Stomach smooth muscle (tissue), 2 donors: Measurements from ENCODE around the gene CTRL.

Experiments
- H3K27ac ChIP-seq: one replicate; pipeline ENCODE4 v1.7.0; 2013; ENCODE audit warnings: mild to moderate bottlenecking, low read length, inconsistent platforms
- H3K27me3 ChIP-seq, 2 donors: one replicate each; pipeline ENCODE4 v1.7.0; 2013; ENCODE audit warnings: low read length in 2 of 2; ENCODE audit not compliant: insufficient read depth in 2 of 2, control insufficient read depth in 1 of 2
- H3K36me3 ChIP-seq, 2 donors: one replicate each; pipeline ENCODE4 v1.7.0; 2013; ENCODE audit warnings: low read length in 2 of 2; ENCODE audit not compliant: control insufficient read depth in 2 of 2, insufficient read depth in 2 of 2
- H3K4me1 ChIP-seq: one replicate; pipeline ENCODE4 v1.7.0; 2013; ENCODE audit warnings: low read length; ENCODE audit not compliant: control insufficient read depth, insufficient read depth
- H3K4me3 ChIP-seq, 2 donors: one replicate each; pipeline ENCODE4 v1.7.0; 2013; ENCODE audit warnings: low read length in 2 of 2
- H3K9ac ChIP-seq, 2 donors: one replicate each; pipeline ENCODE4 v1.7.0; 2013; ENCODE audit warnings: low read length in 2 of 2, mild to moderate bottlenecking in 1 of 2
- H3K9me3 ChIP-seq, 2 donors: one replicate each; pipeline ENCODE4 v1.7.0; 2013; ENCODE audit warnings: low read length in 2 of 2; ENCODE audit not compliant: control insufficient read depth in 2 of 2
- donor health status: healthy.
- donor health status: Pancreatic carcinoma.

CTRL gene

GRCh38 chr16:67907397-67908180 lies 24.1 kb downstream of the CTRL start:
- no peaks in the 10 kb centered on the region for H3K9me3 ChIP-seq
- no peak overlapping the region for H3K27ac ChIP-seq
- no peaks in the 10 kb centered on the region for H3K4me1 ChIP-seq
- peaks cover 25% of the 10 kb centered on the region in 2 donors for H3K36me3 ChIP-seq
- H3K27me3 ChIP-seq: no peaks in the 10 kb centered on the region
- H3K4me3 ChIP-seq: no peak overlapping the region
- no peak overlapping the region for H3K9ac ChIP-seq

GRCh38 chr16:67902831-67903230 lies 28.8 kb downstream of the CTRL start:
- H3K27ac ChIP-seq: no peak overlapping the region
- H3K4me3 ChIP-seq: no peak overlapping the region
- no peaks in the 10 kb centered on the region for H3K27me3 ChIP-seq
- no peaks in the 10 kb centered on the region for H3K9me3 ChIP-seq
- peaks cover 0 to 3% of the 10 kb centered on the region in 2 donors for H3K36me3 ChIP-seq
- no peaks in the 10 kb centered on the region for H3K4me1 ChIP-seq
- no peak overlapping the region for H3K9ac ChIP-seq

GRCh38 chr16:67901734-67902133 lies 29.9 kb downstream of the CTRL start:
- Histone ChIP-seq H3K27ac (no peak overlapping the region), H3K36me3 (peaks cover 0 to 3% of the 10 kb centered on the region in 2 donors), H3K27me3 (no peaks in the 10 kb centered on the region), H3K4me3 (no peak overlapping the region), H3K4me1 (peaks cover 5% of the 10 kb centered on the region), H3K9me3 (no peaks in the 10 kb centered on the region), H3K9ac (no peak overlapping the region)

- Histone ChIP-seq H3K27me3 (no peaks in the 10 kb centered on the region), H3K27ac (no peak overlapping the region), H3K36me3 (no peaks in the 10 kb centered on the region), H3K4me3 (no peak overlapping the region), H3K9ac (peak overlapping the region in 1 of 2 donors; percentile 6), H3K4me1 (peaks cover 28% of the 10 kb centered on the region), H3K9me3 (no peaks in the 10 kb centered on the region)
Observed at GRCh38 chr16:67897231-67897630, 34.4 kb downstream of the CTRL start.

- Histone ChIP-seq H3K4me3 (peak overlapping the region; percentile 75 to 96), H3K4me1 (peaks cover 30% of the 10 kb centered on the region), H3K36me3 (no peaks in the 10 kb centered on the region), H3K27ac (peak overlapping the region; percentile 90), H3K9ac (peak overlapping the region; percentile 96 to 99), H3K27me3 (no peaks in the 10 kb centered on the region), H3K9me3 (no peaks in the 10 kb centered on the region)
Observed at GRCh38 chr16:67893743-67894399, 37.8 kb downstream of the CTRL start.

GRCh38 chr16:67892899-67893742 lies 38.5 kb downstream of the CTRL start, which contains the start of gene PSKH1:
Gene PSKH1 (plus strand): TSS chr16:67893254. CDS start chr16:67908750, 15,496 bp downstream.
- H3K4me1 ChIP-seq: peaks cover 30% of the 10 kb centered on the region
- H3K27me3 ChIP-seq: no peaks in the 10 kb centered on the region
- H3K9me3 ChIP-seq: no peaks in the 10 kb centered on the region
- peak within 1 kb of the TSS; percentile 90 for H3K27ac ChIP-seq
- H3K36me3 ChIP-seq: no peaks in the 10 kb centered on the region
- peak within 1 kb of the TSS; percentile 96 to 99 for H3K9ac ChIP-seq
- peak within 1 kb of the TSS; percentile 87 to 96 for H3K4me3 ChIP-seq

- H3K27ac ChIP-seq: peak overlapping the region; percentile 55
- H3K4me3 ChIP-seq: peak overlapping the region; percentile 76 to 87
Observed at GRCh38 chr16:67892375-67892774, 39.3 kb downstream of the CTRL start.

GRCh38 chr16:67888331-67888730 lies 43.3 kb downstream of the CTRL start:
- H3K9ac ChIP-seq: no peak overlapping the region
- peaks cover 21% of the 10 kb centered on the region for H3K4me1 ChIP-seq
- no peaks in the 10 kb centered on the region for H3K9me3 ChIP-seq
- H3K27me3 ChIP-seq: no peaks in the 10 kb centered on the region
- H3K27ac ChIP-seq: no peak overlapping the region
- H3K36me3 ChIP-seq: peaks cover 3% of the 10 kb centered on the region in 2 donors
- H3K4me3 ChIP-seq: no peak overlapping the region

More at GRCh38 chr16:67892375-67892774, 39.3 kb downstream of the CTRL start:
- Histone ChIP-seq H3K9me3 (no peaks in the 10 kb centered on the region), H3K36me3 (no peaks in the 10 kb centered on the region), H3K9ac (peak overlapping the region; percentile 75 to 79), H3K4me1 (peaks cover 29% of the 10 kb centered on the region), H3K27me3 (no peaks in the 10 kb centered on the region)

GRCh38 chr16:67886387-67886786 lies 45.3 kb downstream of the CTRL start:
- H3K4me1 ChIP-seq: peaks cover 15% of the 10 kb centered on the region
- no peak overlapping the region for H3K9ac ChIP-seq
- H3K36me3 ChIP-seq: peaks cover 23% of the 10 kb centered on the region in 2 donors
- H3K4me3 ChIP-seq: no peak overlapping the region
- H3K27ac ChIP-seq: no peak overlapping the region
- H3K9me3 ChIP-seq: no peaks in the 10 kb centered on the region
- H3K27me3 ChIP-seq: no peaks in the 10 kb centered on the region

- Histone ChIP-seq H3K4me3 (no peak overlapping the region), H3K4me1 (peaks cover 15% of the 10 kb centered on the region), H3K9ac (no peak overlapping the region), H3K9me3 (no peaks in the 10 kb centered on the region), H3K27ac (no peak overlapping the region), H3K36me3 (peaks cover 27% of the 10 kb centered on the region in 2 donors), H3K27me3 (no peaks in the 10 kb centered on the region)
Observed at GRCh38 chr16:67885976-67886375, 45.7 kb downstream of the CTRL start.
